Activated CD8-positive, alpha-beta T cell treated with anti-CD3 and anti-CD28 coated beads, Interleukin-2, amount 10 ng/mL, durations not matched to agents 7 days and 5 days (primary cell): ENCODE data around the gene TMEM214. TPM values are rescaled to one million over a fixed set of nuclear protein-coding genes. Genes with fewer than 3 reads are reported as not detected.

Source experiments
- ATAC-seq: fragments of 150-1000 bp; cut with Tn5 transposase; one replicate; pipeline ENCODE4 v1.10.0; 2021; ENCODE audit warnings: moderate library complexity
- CTCF ChIA-PET: fragments of 350-600 bp; sonication (Branson Sonifier 250); formaldehyde crosslinking; loops from one replicate; lab custom pipeline; 2021; ENCODE audit warnings: antibody characterized with exemption; lab: Charles Lee
- POLR2A ChIA-PET: fragments of 350-600 bp; sonication (Branson Sonifier 250); formaldehyde crosslinking; loops from one replicate; lab custom pipeline; 2021; ENCODE audit warnings: antibody characterized with exemption; lab: Charles Lee
- DNase-seq: peaks from one replicate; pipeline ENCODE4 v3.0.0-alpha.2; 2020
- H3K27ac Mint-ChIP-seq: one replicate; pipeline ENCODE4 v1.8.0; 2021; ENCODE audit warnings: mild to moderate bottlenecking, mixed read lengths
- H3K27me3 Mint-ChIP-seq: one replicate; pipeline ENCODE4 v1.8.0; 2021; ENCODE audit warnings: low read depth, mixed read lengths
- H3K36me3 Mint-ChIP-seq: one replicate; pipeline ENCODE4 v1.8.0; 2021; ENCODE audit warnings: low read depth, mixed read lengths
- H3K4me1 Mint-ChIP-seq: one replicate; pipeline ENCODE4 v1.8.0; 2021; ENCODE audit warnings: low read depth, mixed read lengths
- H3K4me3 Mint-ChIP-seq: one replicate; pipeline ENCODE4 v1.8.0; 2021; ENCODE audit warnings: mild to moderate bottlenecking, mixed read lengths
- H3K9me3 Mint-ChIP-seq: one replicate; pipeline ENCODE4 v1.8.0; 2022; ENCODE audit warnings: mixed read lengths; ENCODE audit not compliant: insufficient read depth
- total RNA-seq, 2 experiments: library from RNA; stranded (reverse); gene quantifications; one replicate each; pipeline ENCODE4 v1.2.3, GENCODE V29; 2021

TMEM214 gene
- total RNA-seq, 2 experiments from 2014 or later: 73.7 to 75.6 TPM

DNA sequence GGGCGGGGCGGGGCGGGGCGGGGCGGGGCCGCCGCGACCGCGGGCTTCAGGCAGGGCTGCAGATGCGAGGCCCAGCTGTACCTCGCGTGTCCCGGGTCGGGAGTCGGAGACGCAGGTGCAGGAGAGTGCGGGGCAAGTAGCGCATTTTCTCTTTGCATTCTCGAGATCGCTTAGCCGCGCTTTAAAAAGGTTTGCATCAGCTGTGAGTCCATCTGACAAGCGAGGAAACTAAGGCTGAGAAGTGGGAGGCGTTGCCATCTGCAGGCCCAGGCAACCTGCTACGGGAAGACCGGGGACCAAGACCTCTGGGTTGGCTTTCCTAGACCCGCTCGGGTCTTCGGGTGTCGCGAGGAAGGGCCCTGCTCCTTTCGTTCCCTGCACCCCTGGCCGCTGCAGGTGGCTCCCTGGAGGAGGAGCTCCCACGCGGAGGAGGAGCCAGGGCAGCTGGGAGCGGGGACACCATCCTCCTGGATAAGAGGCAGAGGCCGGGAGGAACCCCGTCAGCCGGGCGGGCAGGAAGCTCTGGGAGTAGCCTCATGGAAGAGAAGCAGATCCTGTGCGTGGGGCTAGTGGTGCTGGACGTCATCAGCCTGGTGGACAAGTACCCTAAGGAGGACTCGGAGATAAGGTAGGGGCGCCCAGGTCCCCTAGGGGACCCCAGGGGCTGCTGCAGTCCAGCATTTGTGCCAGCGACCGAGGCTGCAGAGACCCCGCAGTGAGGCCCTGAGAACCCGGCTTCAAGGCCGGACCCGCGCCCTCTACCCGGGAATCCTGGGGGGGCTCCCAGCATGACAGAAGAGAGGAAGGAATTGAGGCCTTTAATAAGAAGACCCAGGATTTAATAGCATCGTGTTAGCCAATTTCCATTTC, 54.2 kb downstream of the TMEM214 start, which contains the start of gene KHK:
Gene KHK, plus strand, starts transcription at position 49 of the 870 bp plus-strand sequence. Its CDS starts 488 bp downstream, at position 537.
- H3K27ac Mint-ChIP-seq: peak within 1 kb of the TSS; percentile 88
- ChIA-PET POLR2A (interaction anchor here (0.9 to 1.9 kb wide), 4 partner anchors 12 to 36 kb away, joined by 3 to 7 read pairs (median 4); partner anchors contain the start of gene AGBL5), CTCF (interaction anchor here (0.8 to 2.9 kb wide), 19 partner anchors 9 to 216 kb away, joined by 3 to 11 read pairs (median 5); partner anchors contain the start of genes ABHD1, OST4 and PREB)
- DNase-seq: no peak
- ATAC-seq: peak; percentile 15
- H3K36me3 Mint-ChIP-seq: no peaks in the 10 kb centered on the region
- peak within 1 kb of the TSS; percentile 80 for H3K4me3 Mint-ChIP-seq
- no peaks in the 10 kb centered on the region for H3K9me3 Mint-ChIP-seq
- H3K4me1 Mint-ChIP-seq: peaks cover 51% of the 10 kb centered on the region
- no peaks in the 10 kb centered on the region for H3K27me3 Mint-ChIP-seq

DNA sequence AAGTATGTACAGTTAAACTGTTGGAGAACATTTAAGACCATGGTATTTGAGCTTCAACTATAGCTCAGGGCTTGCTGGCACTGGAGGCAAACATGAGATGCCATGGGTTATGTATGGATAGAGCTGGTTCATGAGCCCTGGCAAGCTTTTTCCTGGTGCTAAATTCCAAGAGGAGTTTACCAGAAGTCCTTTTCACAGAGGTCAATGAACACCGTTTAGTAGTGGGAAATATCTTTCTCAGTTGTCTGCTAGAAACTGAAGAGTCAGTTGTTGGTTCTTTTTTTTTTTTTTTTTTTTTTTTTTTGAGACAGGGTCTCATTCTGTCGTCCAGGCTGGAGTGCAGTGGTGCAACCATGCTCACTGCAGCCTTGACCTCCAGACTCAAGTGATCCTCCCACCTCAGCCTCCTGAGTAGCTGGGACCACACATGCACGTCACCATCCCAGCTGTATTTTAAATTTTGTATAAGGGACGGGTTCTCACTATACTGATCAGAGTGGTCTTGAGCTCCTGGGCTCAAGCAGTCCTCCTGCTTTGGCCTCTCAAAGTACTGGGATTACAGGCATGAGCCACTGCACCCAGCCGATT, 55.2 kb downstream of the TMEM214 start:
- ATAC-seq (no peak), DNase-seq (no peak)
- no peaks in the 10 kb centered on the region for H3K9me3 Mint-ChIP-seq
- POLR2A ChIA-PET: interaction anchor here (1.1 kb wide), 1 partner anchor 37 kb away, joined by 4 read pairs; the partner anchor contains the start of gene AGBL5
- CTCF ChIA-PET: interaction anchor here (1.2 to 2.9 kb wide), 17 partner anchors 8 to 242 kb away, joined by 3 to 11 read pairs (median 5); partner anchors contain the start of genes OST4 and PREB
- no peaks in the 10 kb centered on the region for H3K27me3 Mint-ChIP-seq
- no peak overlapping the region for H3K27ac Mint-ChIP-seq
- no peaks in the 10 kb centered on the region for H3K36me3 Mint-ChIP-seq
- peak overlapping the region; percentile 80 for H3K4me3 Mint-ChIP-seq
- peaks cover 49% of the 10 kb centered on the region for H3K4me1 Mint-ChIP-seq

DNA sequence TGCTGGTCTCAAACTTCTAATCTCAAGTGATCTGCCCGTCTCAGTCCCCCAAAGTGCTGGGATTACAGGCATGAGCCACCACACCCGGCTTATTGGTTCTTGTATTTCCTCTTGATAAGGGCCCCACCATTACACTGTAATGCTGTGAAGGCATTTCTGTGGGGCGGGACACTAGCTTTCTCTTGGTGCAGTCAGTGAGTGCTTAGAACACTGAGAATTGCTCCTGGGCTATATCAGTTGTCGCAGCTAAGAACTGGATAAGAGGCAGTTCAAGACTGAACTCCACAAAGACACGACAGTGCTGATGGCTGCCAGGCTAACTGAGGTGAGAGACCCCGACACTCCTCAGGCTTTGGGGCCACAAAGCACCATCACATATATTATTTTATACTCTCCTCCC, 55.9 kb downstream of the TMEM214 start:
- no peaks in the 10 kb centered on the region for H3K9me3 Mint-ChIP-seq
- H3K4me1 Mint-ChIP-seq: peaks cover 46% of the 10 kb centered on the region
- POLR2A ChIA-PET: interaction anchor here (0.9 kb wide), 1 partner anchor 17 kb away, joined by 3 read pairs; the partner anchor contains the start of gene OST4
- CTCF ChIA-PET: interaction anchor here (1.3 to 2.9 kb wide), 8 partner anchors 9 to 242 kb away, joined by 3 to 11 read pairs (median 4); partner anchors contain the start of gene OST4
- no peak overlapping the region for H3K27ac Mint-ChIP-seq
- H3K36me3 Mint-ChIP-seq: no peaks in the 10 kb centered on the region
- H3K4me3 Mint-ChIP-seq: no peak overlapping the region
- no peaks in the 10 kb centered on the region for H3K27me3 Mint-ChIP-seq
- no peak for DNase-seq
- no peak for ATAC-seq

DNA sequence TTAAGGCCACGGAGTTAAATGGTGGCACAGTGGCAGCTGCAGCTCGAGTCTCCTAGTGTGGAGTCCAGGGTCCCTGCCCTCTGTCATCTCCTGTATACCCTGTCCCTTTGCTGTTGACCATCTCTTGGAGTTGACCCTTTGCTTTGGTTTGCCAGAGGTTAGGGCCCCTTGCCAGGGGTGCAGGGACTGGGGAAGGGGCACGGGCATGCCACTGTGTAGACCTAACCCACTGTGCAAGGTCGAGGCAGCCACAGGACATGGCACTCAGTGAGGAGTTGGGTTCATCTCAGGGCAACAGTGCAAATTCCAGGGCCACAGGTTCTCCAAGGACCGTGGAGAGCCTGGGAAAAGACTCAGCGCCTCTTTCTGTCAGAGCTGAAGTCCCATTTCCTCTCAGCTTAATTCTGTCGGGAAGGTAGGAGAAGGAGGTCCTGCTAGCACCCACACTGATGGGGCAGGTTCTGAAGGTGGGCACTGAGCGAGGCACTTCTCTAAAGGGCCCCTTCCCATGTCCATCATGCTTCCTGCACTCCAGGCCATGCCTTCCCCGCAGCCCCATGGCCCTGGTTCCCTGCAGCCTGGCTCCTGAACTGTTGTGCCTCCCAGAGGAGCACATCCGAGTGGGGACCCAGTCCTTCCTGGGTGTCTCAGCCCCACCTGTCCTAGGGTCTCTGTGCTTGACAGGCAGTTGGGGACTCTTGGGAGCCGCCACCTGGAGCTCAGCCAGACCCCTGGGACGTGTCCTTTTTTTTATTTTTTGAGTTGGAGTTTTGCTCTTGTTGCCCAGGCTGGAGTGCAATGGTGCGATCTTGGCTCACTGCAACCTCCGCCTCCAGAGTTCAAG, 56.6 kb downstream of the TMEM214 start:
- DNase-seq (no peak), ATAC-seq (no peak)
- peaks cover 40% of the 10 kb centered on the region for H3K4me1 Mint-ChIP-seq
- CTCF ChIA-PET: interaction anchor here (0.9 to 2.9 kb wide), 5 partner anchors 15 to 243 kb away, joined by 3 to 11 read pairs (median 3); no protein-coding TSS in a partner anchor
- H3K4me3 Mint-ChIP-seq: no peak overlapping the region
- no peaks in the 10 kb centered on the region for H3K9me3 Mint-ChIP-seq
- POLR2A ChIA-PET: interaction anchor here (0.9 to 1.0 kb wide), 2 partner anchors 18 to 123 kb away, joined by 3 to 6 read pairs; partner anchors contain the start of genes ATRAID, OST4 and SLC5A6
- H3K27ac Mint-ChIP-seq: no peak overlapping the region
- H3K27me3 Mint-ChIP-seq: no peaks in the 10 kb centered on the region
- no peaks in the 10 kb centered on the region for H3K36me3 Mint-ChIP-seq

Other genes with a start within 250 kb of the TMEM214 start
- 10 to 100 TPM; 55.2 to 58.1 TPM for gene CENPA, start 246.9 kb upstream of the TMEM214 start, total RNA-seq
- not detected for gene DPYSL5, start 184.8 kb upstream of the TMEM214 start, total RNA-seq
- gene MAPRE3, start 62.3 kb upstream of the TMEM214 start, total RNA-seq: under 1 TPM; 0.52 to 0.95 TPM
- 10 to 100 TPM; 13.9 to 14.8 TPM for gene AGBL5, start 18.7 kb downstream of the TMEM214 start, total RNA-seq
- gene OST4, start 38.7 kb downstream of the TMEM214 start, total RNA-seq: 100 to 1,000 TPM; 334 to 346 TPM
- gene EMILIN1, start 45.6 kb downstream of the TMEM214 start, total RNA-seq: 1 to 10 TPM; 1.1 to 1.4 TPM
- 10 to 100 TPM; 12.1 to 12.4 TPM for gene KHK, start 53.8 kb downstream of the TMEM214 start, total RNA-seq
- under 1 TPM; 0.61 to 0.94 TPM for gene CGREF1, start 86.2 kb downstream of the TMEM214 start, total RNA-seq
- gene ABHD1, start 90.8 kb downstream of the TMEM214 start, total RNA-seq: under 1 TPM; 0.23 to 0.45 TPM
- gene PREB, start 101.7 kb downstream of the TMEM214 start, total RNA-seq: 10 to 100 TPM; 66.5 to 72.1 TPM
- not detected for gene PRR30, start 106.4 kb downstream of the TMEM214 start, total RNA-seq
- not detected for gene TCF23, start 116.0 kb downstream of the TMEM214 start, total RNA-seq
- gene ATRAID, start 179.1 kb downstream of the TMEM214 start, total RNA-seq: 10 to 100 TPM; 60.2 to 64.7 TPM
- gene SLC5A6, start 179.3 kb downstream of the TMEM214 start, total RNA-seq: 10 to 100 TPM; 41.5 to 47.4 TPM
- gene CAD, start 184.4 kb downstream of the TMEM214 start, total RNA-seq: 10 to 100 TPM; 83.7 to 85.1 TPM
- gene SLC30A3, start 230.1 kb downstream of the TMEM214 start, total RNA-seq: not detected
- gene DNAJC5G, start 242.5 kb downstream of the TMEM214 start, total RNA-seq: not detected
- gene TRIM54, start 249.5 kb downstream of the TMEM214 start, total RNA-seq: under 1 TPM; 0.26 to 0.31 TPM